ENCODE data around the gene PADI2. TPM values are rescaled to one million over a fixed set of nuclear protein-coding genes. Genes with fewer than 3 reads are reported as not detected.

The PADI2 gene
- total RNA-seq, 2 donors from 2014 or later: 0.52 to 0.63 TPM

- Histone ChIP-seq H3K4me1 (no peaks in the 10 kb centered on the region), H3K27me3 (no peaks in the 10 kb centered on the region), H3K9me3 (no peaks in the 10 kb centered on the region), H3K4me3 (no peak overlapping the region), H3K27ac (no peak overlapping the region), H3K36me3 (no peaks in the 10 kb centered on the region)
- no peak for DNase-seq (ENCODE audit: low spot score)
- no peak for TF ChIP-seq CTCF (IDR thresholded peaks at IDR 0.05)
These were observed 17.7 kb upstream of the PADI2 start for GRCh38 chr1:17136936-17137335.

GRCh38 chr1:17136145-17136544 lies 16.9 kb upstream of the PADI2 start:
- no peaks in the 10 kb centered on the region for H3K36me3 ChIP-seq
- no peaks in the 10 kb centered on the region for H3K4me1 ChIP-seq
- H3K9me3 ChIP-seq: no peaks in the 10 kb centered on the region
- H3K27ac ChIP-seq: no peak overlapping the region
- no peak for TF ChIP-seq CTCF (IDR thresholded peaks at IDR 0.05)
- no peak for DNase-seq (ENCODE audit: low spot score)
- no peaks in the 10 kb centered on the region for H3K27me3 ChIP-seq
- H3K4me3 ChIP-seq: no peak overlapping the region

- Histone ChIP-seq H3K4me3 (no peak overlapping the region), H3K9me3 (no peaks in the 10 kb centered on the region), H3K27me3 (no peaks in the 10 kb centered on the region), H3K36me3 (no peaks in the 10 kb centered on the region), H3K4me1 (no peaks in the 10 kb centered on the region), H3K27ac (no peak overlapping the region)
- DNase-seq (ENCODE audit: low spot score): no peak
- no peak for TF ChIP-seq CTCF (IDR thresholded peaks at IDR 0.05)
These were observed 16.3 kb upstream of the PADI2 start for GRCh38 chr1:17135530-17135929.

GRCh38 chr1:17134724-17135123 lies 15.5 kb upstream of the PADI2 start:
- no peak overlapping the region for H3K27ac ChIP-seq
- no peaks in the 10 kb centered on the region for H3K4me1 ChIP-seq
- TF ChIP-seq CTCF (IDR thresholded peaks at IDR 0.05): no peak
- H3K36me3 ChIP-seq: no peaks in the 10 kb centered on the region
- H3K27me3 ChIP-seq: no peaks in the 10 kb centered on the region
- H3K9me3 ChIP-seq: no peaks in the 10 kb centered on the region
- no peak overlapping the region for H3K4me3 ChIP-seq
- DNase-seq (ENCODE audit: low spot score): no peak

- no peak overlapping the region for H3K4me3 ChIP-seq
- TF ChIP-seq CTCF (IDR thresholded peaks at IDR 0.05): no peak
- H3K9me3 ChIP-seq: no peaks in the 10 kb centered on the region
- no peak overlapping the region for H3K27ac ChIP-seq
- no peaks in the 10 kb centered on the region for H3K36me3 ChIP-seq
- H3K27me3 ChIP-seq: no peaks in the 10 kb centered on the region
- DNase-seq (ENCODE audit: low spot score): no peak
- no peaks in the 10 kb centered on the region for H3K4me1 ChIP-seq
These were observed 14.8 kb upstream of the PADI2 start for GRCh38 chr1:17134034-17134433.

- DNase-seq (ENCODE audit: low spot score): no peak
- Histone ChIP-seq H3K27me3 (no peaks in the 10 kb centered on the region), H3K36me3 (no peaks in the 10 kb centered on the region), H3K27ac (no peak overlapping the region), H3K9me3 (no peaks in the 10 kb centered on the region), H3K4me1 (peaks cover 0 to 3% of the 10 kb centered on the region in 2 donors), H3K4me3 (no peak overlapping the region)
- TF ChIP-seq CTCF (IDR thresholded peaks at IDR 0.05): no peak
These were observed 10.9 kb upstream of the PADI2 start for GRCh38 chr1:17130138-17130635.
